Lower lobe of right lung (tissue), 2 donors: ENCODE results near the gene MICALL2. TPM values are rescaled to one million over a fixed set of nuclear protein-coding genes. Genes with fewer than 3 reads are reported as not detected.
"Not testable (repeated sequence)": the region's sequence is repeated elsewhere in the genome, so short reads cannot be mapped to it uniquely, and the experiment has no call there.

ENCODE experiments used
- ATAC-seq, 2 donors: fragments of 200-7000 bp; cut with Tn5 transposase; one replicate each; pipeline ENCODE4 v1.9.1; 2020 to 2022; ENCODE audit warnings: mild to moderate bottlenecking in 2 of 2, moderate library complexity in 2 of 2
- DNase-seq: peaks from one replicate; pipeline ENCODE4 v3.0.0-alpha.2; 2020
- H3K27ac ChIP-seq: fragments of 200-600 bp; one replicate; pipeline ENCODE4 v1.8.0; 2022
- H3K27me3 ChIP-seq: fragments of 200-600 bp; one replicate; pipeline ENCODE4 v1.8.0; 2022; ENCODE audit warnings: low read depth
- H3K36me3 ChIP-seq: fragments of 200-600 bp; one replicate; pipeline ENCODE4 v1.8.0; 2022; ENCODE audit warnings: mild to moderate bottlenecking
- H3K4me1 ChIP-seq: fragments of 200-600 bp; one replicate; pipeline ENCODE4 v1.8.0; 2022
- H3K4me3 ChIP-seq: fragments of 200-600 bp; one replicate; pipeline ENCODE4 v1.8.0; 2022; ENCODE audit warnings: mild to moderate bottlenecking
- H3K9me3 ChIP-seq: fragments of 200-600 bp; one replicate; pipeline ENCODE4 v1.8.0; 2022
- intact Hi-C: fragments of 100-400 bp; cut with DNase I; formaldehyde crosslinking; loops from one replicate; pipeline ENCODE4 v1.11.0; 2022
- total RNA-seq: library from RNA; stranded (reverse); fragmentation: NEBNext Ultra II Directional; extraction: Animal tissue kit (Norgen Biotek cat#: 25700); gene quantifications from one replicate; pipeline ENCODE4 v1.2.1, GENCODE V29; 2021
- TF ChIP-seq, protein P1 (sequence below): fragments of 200-600 bp; IDR thresholded peaks from one replicate; pipeline ENCODE4 v1.8.0; 2022; ENCODE audit warnings: antibody characterized with exemption, mild to moderate bottlenecking
- donor health status: DM: no; HTN: yes; CAD: no; lungs with severe emphysema.

Gene MICALL2
- total RNA-seq, 1 donor from 2014 or later: 28.9 TPM

DNA sequence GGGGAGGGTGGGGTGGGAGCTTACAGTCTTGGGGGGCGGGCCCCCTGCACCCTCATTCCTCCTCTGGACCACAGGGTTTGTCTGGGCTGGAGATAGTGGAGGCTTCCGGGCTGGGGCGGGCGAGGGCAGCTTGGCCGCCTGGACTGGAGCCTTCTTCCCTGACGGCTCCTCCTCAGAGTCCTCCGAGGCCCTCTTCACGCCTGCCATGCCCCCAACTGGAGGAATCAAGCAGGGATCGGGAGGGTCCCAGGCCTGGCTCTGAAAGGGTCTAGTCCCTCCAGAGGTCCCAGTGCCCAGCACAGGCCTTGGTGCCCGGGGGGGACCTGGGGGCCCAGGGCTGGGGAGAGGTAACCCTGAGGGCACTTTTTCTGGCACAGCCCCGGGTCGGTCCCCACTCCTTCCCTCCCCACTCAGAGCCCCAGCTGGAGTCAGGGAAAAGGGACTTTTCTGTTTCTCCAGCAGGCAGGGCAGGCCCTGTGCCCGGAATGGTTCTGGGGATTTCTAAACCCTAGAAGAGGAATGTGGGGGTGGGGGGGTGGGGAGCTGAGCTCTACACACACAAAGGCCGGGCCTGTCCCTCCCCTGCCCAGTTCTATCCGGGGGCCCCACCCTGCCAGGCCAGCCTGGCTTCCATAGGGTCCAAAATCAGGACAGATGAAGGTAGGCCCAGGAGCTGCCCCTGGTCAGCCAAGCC is 11.6 kb downstream of the MICALL2 start:
- DNase-seq (no peak), ATAC-seq (peak; percentile 27 to 43)
- Histone ChIP-seq H3K36me3 (peaks cover 8% of the 10 kb centered on the region), H3K27ac (peak overlapping the region; percentile 68), H3K27me3 (no peaks in the 10 kb centered on the region), H3K9me3 (no peaks in the 10 kb centered on the region), H3K4me3 (no peak overlapping the region), H3K4me1 (peaks cover 18% of the 10 kb centered on the region)
- intact Hi-C loops: no loop called here
- TF ChIP-seq, protein P1, sequence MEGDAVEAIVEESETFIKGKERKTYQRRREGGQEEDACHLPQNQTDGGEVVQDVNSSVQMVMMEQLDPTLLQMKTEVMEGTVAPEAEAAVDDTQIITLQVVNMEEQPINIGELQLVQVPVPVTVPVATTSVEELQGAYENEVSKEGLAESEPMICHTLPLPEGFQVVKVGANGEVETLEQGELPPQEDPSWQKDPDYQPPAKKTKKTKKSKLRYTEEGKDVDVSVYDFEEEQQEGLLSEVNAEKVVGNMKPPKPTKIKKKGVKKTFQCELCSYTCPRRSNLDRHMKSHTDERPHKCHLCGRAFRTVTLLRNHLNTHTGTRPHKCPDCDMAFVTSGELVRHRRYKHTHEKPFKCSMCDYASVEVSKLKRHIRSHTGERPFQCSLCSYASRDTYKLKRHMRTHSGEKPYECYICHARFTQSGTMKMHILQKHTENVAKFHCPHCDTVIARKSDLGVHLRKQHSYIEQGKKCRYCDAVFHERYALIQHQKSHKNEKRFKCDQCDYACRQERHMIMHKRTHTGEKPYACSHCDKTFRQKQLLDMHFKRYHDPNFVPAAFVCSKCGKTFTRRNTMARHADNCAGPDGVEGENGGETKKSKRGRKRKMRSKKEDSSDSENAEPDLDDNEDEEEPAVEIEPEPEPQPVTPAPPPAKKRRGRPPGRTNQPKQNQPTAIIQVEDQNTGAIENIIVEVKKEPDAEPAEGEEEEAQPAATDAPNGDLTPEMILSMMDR: no peak

DNA sequence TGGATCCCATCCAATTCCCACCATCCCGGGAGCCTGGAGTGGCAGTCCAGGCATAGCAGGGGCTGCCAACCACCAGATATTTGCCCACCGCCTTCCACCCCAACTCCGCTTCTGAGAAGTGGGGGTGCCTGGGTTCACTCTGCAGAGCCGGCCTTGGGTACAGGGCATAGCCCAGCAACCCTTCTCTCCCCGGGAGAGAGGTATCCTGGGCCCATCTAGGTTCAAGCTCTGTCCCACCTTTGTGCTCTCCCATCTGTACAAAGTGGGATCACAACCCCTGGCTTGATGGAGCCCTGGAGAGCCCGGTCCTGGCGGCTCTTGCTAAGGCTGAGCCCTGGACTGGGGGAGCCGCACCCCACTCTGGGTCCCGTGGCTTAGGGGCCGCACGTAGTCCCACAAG is 12.2 kb downstream of the MICALL2 start:
- intact Hi-C loops: no loop called here

DNA sequence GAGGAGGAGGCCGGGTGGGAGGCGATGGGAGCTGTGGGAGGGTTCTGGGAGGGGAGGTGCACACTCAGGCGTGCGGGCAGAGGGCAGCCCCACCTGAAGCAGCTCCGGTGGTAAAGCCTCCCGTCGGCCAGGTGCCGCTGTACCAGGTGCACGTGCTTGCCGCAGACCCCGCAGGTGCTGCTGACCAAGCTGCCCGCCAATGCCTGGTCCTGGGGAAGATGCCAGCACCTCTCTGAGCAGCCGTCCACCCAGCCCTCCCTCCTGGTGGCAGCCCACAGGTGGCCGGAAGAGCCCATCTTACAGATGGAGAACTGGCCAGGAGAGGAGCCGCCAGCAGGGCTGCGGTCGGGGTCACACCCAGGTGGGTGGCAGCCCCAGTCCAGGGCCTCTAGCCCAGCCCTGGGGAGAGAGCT is 12.6 kb downstream of the MICALL2 start:
- intact Hi-C loops: no loop called here
- Histone ChIP-seq H3K9me3 (no peaks in the 10 kb centered on the region), H3K27me3 (no peaks in the 10 kb centered on the region), H3K4me1 (peaks cover 18% of the 10 kb centered on the region), H3K27ac (no peak overlapping the region), H3K4me3 (no peak overlapping the region), H3K36me3 (peaks cover 14% of the 10 kb centered on the region)
- TF ChIP-seq, protein P1: no peak
- DNase-seq: no peak
- no peak for ATAC-seq

More for the DNA sequence above, 12.2 kb downstream of the MICALL2 start:
- H3K27ac ChIP-seq: peak overlapping the region; percentile 68
- H3K27me3 ChIP-seq: no peaks in the 10 kb centered on the region
- DNase-seq: no peak
- peaks cover 9% of the 10 kb centered on the region for H3K36me3 ChIP-seq
- H3K4me1 ChIP-seq: peaks cover 18% of the 10 kb centered on the region
- no peak overlapping the region for H3K4me3 ChIP-seq
- TF ChIP-seq, protein P1: no peak
- no peaks in the 10 kb centered on the region for H3K9me3 ChIP-seq
- peak in 1 of 2 donors; percentile 4 for ATAC-seq

DNA sequence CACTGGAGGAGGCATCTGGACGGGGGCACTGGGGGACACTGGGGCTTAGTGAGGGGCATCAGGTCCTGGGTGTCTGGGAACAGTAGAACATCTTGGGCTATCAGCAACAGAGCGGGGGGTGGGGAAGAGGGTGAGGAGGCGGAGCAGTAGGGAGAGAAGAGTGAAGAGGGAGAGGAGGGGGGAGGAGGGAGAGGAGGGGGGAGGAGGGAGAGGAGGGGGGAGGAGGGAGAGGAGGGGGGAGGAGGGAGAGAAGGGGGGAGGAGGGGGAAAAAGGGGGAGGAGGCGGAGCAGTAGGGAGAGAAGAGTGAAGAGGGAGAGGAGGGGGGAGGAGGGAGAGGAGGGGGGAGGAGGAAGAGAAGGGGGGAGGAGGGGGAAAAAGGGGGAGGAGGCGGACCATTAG is 13.2 kb downstream of the MICALL2 start:
- H3K4me3 ChIP-seq, H3K27me3 ChIP-seq, H3K27ac ChIP-seq, DNase-seq, intact Hi-C loops, H3K9me3 ChIP-seq, ATAC-seq: not testable (repeated sequence)
- H3K4me1 ChIP-seq: peaks cover 18% of the 10 kb centered on the region
- peaks cover 20% of the 10 kb centered on the region for H3K36me3 ChIP-seq

DNA sequence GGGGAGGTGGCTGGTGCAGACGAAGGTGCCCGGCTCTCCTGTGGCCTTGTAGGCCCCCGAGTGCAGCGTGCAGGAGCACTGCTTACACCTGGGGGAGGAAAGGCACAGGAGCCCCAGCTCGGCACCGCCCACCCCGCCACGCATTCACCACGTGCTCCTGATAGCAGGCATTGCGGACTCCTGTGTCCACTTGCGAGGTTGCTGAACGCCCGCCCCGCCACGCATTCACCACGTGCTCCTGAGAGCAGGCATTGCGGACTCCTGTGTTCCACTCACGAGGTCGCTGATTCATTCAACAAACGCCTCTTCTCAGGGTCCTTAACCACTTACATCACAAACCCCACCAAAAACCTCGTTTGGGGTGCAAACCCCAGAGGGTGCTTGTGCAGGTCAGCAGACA is 13.9 kb downstream of the MICALL2 start:
- H3K27ac ChIP-seq: no peak overlapping the region
- ATAC-seq (no peak), DNase-seq (no peak)
- no peaks in the 10 kb centered on the region for H3K27me3 ChIP-seq
- peaks cover 27% of the 10 kb centered on the region for H3K36me3 ChIP-seq
- H3K9me3 ChIP-seq: no peaks in the 10 kb centered on the region
- intact Hi-C loops: no loop called here
- H3K4me3 ChIP-seq: no peak overlapping the region
- TF ChIP-seq, protein P1: no peak
- H3K4me1 ChIP-seq: peaks cover 18% of the 10 kb centered on the region

DNA sequence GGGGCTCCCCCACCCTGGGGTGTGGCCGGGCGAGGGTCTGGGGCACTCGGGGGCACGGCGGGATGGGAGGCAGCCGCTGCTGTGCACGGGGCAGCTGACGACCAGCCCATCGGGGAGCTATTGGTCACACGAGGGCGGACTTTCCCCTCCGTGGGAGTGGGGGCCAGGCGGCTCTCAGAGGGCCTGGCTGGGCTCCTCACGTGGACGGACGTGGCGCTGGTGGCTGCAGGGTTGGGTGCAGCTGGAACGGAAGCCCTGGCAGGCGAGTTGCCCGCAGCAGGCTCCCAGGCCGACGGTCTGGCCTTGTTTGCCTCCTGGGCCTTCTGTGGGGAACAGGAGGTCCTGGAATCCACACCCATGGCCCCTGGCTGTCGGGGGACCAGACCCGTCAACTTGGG is 14.3 kb downstream of the MICALL2 start:
- H3K36me3 ChIP-seq: peaks cover 30% of the 10 kb centered on the region
- DNase-seq: no peak
- intact Hi-C loops: no loop called here
- no peak overlapping the region for H3K27ac ChIP-seq
- H3K4me1 ChIP-seq: peaks cover 18% of the 10 kb centered on the region
- no peak for ATAC-seq
- H3K9me3 ChIP-seq: no peaks in the 10 kb centered on the region
- TF ChIP-seq, protein P1: no peak
- H3K4me3 ChIP-seq: no peak overlapping the region
- H3K27me3 ChIP-seq: no peaks in the 10 kb centered on the region
